HG02642 (cell line): Measurements from ENCODE around the gene TMEM272.

ENCODE experiments used
- ATAC-seq: cut with Tn5 transposase; IDR thresholded peaks from one replicate; pipeline ENCODE4 v1.9.1; 2021; ENCODE audit warnings: mild to moderate bottlenecking; ENCODE audit not compliant: unreplicated experiment, poor library complexity

Gene TMEM272

GRCh38 chr13:51844862-51845573, at the start of gene TMEM272:
Gene TMEM272 (minus strand): TSS chr13:51845177. CDS start chr13:51838530, 6,647 bp downstream.
- ATAC-seq: peak; percentile 78

- ATAC-seq: no peak
These were observed 49.3 kb upstream of the TMEM272 start for GRCh38 chr13:51894239-51894638.

DNA sequence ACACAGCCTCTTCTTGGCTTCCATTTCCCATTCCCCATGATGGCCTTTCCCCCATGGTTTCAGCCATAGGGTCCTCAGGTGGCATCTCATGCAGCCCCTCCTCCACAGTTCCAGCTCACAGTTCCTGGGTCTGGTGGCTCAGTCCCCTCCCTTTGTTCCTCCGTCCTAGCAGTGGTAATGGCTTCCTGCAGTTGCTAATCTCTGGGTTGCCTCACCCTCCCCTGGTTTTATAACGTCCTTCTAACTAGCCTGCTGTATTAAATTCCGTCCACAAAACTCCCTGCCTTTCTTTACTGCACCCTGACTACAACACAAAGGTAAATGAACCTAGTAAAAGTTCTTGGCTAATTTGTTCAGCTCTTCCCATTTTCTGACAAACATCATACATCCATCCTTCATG, 47.7 kb upstream of the TMEM272 start:
- ATAC-seq: no peak

- no peak for ATAC-seq
These were observed 42.5 kb upstream of the TMEM272 start for GRCh38 chr13:51887468-51887867.

DNA sequence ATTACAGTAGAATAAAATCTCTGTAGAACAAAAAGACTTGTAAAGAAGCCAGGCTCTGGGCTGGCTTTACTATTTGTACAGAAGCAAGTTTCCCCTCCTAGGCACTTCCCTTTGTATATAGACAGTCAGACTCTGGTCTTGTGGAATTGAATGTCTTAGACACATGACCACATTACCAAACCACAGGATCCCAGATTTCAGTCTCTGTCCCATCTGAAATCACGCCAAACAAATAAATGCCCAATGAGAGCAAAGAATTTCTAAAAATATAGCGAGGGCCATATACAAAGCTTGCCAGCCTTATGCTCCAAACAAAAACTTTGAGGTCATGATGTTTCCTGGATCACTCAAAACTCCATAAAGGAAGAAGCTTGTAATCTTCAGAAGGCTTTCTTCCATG, 40.7 kb upstream of the TMEM272 start:
- no peak for ATAC-seq

GRCh38 chr13:51883226-51883600, 38.2 kb upstream of the TMEM272 start:
- no peak for ATAC-seq

DNA sequence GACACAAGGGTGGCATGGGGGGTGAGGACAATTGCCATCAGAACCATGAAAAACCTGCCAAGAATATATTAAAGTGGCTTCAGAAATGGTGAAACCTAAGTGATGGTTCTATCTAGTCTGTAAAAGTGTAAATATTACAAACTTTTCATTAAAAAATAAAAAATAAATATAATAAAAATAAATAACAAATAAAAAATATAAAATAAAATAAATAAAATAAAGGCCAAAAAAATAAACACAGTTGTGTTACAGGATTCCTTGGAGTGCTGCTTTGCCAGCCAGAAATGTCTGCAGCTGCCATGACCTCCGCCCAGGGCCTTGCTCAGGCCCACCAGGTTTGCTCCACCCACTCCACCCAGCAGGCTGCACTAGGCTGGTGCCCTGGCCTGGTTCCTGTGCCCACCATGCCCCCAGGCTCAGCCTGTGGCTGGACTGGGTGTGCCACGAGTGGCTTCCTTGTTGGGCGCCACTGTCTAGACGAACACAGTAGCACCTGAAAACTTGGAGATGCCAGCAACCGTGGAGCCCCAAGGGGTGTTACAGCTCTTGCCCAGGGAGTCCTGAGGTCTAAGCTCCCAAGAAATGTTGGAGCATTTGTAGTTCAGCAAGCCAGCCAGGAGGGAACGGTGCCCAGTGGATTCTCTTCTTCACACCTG, 37.7 kb upstream of the TMEM272 start:
- no peak for ATAC-seq

DNA sequence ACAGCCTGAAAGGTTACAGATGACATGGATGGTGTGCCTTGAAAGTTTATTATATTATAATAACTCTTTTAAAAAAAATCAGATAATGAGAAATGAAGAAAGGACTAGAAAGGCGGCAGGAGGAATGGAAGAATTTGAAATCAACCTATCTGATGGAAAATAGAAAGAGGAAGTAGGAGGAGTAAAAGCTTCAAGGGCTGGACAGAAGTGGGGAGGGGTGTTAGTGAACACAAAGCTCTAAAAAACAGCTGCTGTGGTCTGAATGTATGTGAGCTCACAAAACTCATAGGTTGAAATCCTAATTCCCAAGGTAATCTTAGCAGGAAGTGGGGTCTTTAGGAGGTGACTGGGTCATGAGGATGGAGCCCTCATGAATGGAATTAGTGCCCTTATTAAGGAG, 36.3 kb upstream of the TMEM272 start:
- ATAC-seq: no peak

DNA sequence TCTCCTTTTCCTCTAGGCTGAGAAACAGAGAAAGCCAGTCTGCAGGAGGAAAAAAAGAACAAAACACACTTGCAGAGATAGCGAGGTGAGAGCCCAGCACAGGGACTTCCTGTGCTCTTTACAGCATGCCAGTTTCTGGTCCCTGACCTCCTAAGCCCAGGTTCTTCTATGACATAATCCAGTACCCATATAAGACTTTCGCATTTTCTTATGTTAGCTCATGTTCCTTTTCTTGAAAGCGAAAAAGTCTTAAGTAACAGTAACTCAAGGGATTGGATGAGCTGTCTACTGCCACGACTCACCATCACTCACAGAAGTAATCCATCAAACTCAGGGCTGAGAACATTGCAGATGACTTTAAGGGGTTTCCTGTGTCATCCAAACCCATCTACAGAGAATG, 34.2 kb upstream of the TMEM272 start:
- no peak for ATAC-seq

- no peak for ATAC-seq
These were observed 29.7 kb upstream of the TMEM272 start for GRCh38 chr13:51874651-51875050.

DNA sequence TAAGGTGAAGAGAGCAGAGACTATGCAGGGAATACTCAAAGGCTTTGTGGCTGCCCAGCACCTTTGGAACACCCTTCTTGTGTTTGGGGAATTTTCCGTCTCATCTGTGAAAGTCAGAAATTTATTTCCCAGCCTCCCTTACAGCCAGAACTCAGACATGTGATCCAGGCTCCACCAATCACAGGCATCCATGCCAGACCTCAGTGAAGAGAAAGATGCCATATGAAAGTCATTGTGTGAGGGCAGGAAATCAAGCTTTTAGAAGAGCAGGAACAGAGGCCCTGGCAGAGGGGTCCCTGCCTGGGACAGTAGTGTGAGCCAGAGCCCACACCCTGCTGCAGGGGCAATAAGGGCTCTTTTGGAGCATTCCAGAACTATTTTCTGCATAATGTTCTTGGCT, 28.9 kb upstream of the TMEM272 start:
- no peak for ATAC-seq

- ATAC-seq: no peak
These were observed 28.3 kb upstream of the TMEM272 start for GRCh38 chr13:51873117-51873798.

DNA sequence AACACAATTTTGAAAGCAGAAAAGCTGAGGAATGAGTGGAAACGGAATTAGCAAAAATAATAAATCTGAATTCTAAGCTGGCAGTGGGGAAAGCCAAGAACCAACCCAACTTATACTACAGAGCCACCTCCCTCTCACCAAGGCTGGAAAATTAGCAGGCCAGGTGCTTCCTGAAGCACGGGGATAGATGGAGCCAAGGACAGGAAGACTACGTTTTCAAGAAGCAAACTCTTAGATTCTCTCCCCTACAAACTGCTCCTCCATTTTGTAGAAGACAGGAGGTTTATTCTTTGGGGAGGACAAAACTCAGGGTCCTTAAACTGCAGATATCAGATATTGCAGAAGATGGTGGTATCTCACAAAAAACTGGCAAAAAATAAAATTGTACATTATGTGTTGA, 25.6 kb upstream of the TMEM272 start:
- ATAC-seq: no peak

DNA sequence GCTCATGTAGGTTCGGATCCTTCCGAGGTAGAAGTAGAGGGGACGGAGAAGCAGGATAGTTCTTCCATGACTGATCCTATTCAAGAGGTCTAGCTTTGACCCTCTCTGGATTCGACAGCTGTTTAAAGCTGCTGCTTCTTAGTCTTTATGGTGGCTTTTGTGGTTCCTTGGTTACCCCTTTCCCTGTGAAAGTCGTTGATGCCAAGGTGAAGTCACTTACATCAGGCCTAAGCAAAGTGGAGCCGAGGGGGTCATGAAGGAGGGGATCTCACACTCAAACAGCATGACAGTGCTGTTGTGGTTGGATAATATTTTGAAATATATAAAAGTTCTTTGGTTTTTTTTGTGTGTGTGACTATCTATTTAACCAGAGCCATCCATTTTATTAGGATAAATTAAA, 24.9 kb upstream of the TMEM272 start:
- no peak for ATAC-seq

DNA sequence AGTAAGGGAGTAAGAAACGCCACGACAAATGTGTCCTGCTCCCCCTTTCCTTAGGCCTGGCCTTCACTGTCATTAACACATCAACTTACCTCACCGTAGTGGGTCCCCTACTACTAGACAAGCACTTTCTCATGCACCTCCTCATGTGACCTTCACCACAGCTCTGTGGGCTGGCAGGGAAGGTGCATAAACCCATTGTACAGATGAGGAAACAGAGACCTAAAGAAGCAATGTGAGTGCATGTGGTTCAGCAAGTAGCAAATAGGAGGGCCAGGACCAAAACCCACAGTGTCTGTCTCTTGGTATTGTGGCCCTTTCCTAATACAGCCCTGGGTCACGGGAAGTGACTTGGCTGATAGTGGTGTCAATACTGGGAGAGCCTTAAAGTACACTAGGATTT, 22.1 kb upstream of the TMEM272 start:
- no peak for ATAC-seq

DNA sequence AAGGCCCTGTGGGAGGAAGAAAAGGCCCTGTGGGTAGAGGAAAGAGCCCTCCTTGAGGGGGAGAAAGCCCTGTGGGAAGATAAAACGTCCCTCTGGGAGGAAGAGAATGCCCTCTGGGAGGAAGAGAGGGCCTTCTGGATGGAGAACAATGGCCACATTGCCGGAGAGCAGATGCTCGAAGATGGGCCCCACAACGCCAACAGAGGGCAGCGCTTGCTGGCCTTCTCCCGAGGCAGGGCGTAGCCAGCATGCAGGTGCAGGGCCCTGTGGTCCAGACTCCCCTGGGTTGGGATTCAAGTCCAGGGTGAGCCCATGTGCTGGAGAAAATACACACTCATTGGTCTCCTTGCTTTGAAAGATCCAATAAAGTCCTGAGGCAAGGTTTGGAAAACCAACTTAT, 20.9 kb upstream of the TMEM272 start:
- no peak for ATAC-seq

DNA sequence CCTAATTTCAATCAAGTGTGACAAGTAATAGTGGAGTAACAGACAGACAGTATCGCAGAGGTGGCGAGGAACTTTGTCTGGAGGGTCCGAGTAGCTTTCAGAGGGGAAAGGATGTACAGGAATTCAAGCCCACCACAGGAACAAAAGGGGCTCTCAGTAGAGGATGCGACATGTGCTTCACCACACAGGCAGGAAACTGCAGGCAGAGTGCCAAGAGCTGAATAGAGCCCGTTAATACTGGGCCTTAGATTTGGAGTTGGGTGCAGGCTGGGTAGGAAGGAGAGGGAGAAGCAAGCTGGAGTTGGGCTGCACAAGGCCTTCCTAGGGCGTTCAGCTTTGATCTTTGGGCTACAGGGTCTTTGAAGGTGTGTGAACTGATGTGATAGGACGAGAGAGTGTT, 18.0 kb upstream of the TMEM272 start:
- no peak for ATAC-seq

DNA sequence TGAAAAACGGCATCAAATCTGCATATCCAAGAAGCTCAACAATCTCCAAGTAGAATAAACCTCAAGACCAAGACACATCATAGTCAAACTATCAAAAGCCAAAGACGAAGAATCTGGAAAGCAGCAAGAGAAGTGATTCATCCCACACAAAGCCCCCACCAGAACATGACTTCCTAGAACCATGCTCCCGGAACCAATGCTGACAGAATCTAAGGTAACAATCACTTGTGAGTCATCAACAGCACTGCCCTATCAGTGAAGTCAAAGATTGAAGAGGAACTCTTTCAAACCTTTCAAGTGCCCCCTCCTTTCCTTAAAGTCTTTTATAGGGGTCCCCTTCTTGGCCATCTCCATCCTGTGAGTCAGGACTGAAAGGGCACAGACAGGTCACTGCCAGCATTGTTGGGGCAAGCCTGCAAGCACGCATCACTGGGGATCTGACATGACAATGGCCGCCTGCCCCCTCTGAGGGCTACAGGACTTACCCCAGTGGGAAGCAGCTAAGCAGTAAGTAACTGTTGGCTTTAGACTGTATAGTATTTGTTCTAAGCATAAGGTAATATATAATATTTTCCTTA, 16.8 kb upstream of the TMEM272 start, which contains the start of gene CCDC70:
Gene CCDC70 (plus strand): TSS at position 247 of the 578 bp plus-strand sequence. CDS start 3,443 bp downstream, outside the sequence.
- ATAC-seq: no peak

- no peak for ATAC-seq
These were observed 13.7 kb upstream of the TMEM272 start for GRCh38 chr13:51858433-51859247.

GRCh38 chr13:51856998-51857397, 12.0 kb upstream of the TMEM272 start:
- ATAC-seq: no peak
